ENCODE results near the gene SCARB2. TPM values are rescaled to one million over a fixed set of nuclear protein-coding genes. Genes with fewer than 3 reads are reported as not detected.

Gene SCARB2
- total and polyA plus RNA-seq, 2 experiments from 2014 or later = 17.7 to 41.0 TPM

DNA sequence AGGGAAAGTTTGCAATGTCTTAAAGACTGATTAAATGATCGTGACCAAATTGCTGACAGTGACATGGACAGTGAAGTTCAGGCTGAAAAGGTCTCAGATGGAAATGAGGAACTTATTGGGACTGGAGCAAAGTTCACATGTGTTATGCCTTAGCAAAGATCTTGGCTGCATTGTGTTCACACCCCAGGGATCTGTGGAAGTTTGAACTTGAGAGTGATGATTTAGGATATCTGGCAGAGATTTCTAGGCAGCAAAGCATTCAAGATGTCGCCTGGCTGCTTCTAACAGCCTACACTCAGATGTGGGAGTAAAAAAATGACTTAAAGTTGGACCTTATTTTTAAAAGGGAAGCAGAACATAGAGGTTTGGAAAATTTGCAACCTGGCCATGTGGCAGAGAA, 21.4 kb downstream of the SCARB2 start:
- H3K79me2 ChIP-seq (replicated peaks; ENCODE audit: insufficient read depth) = no peaks in the 10 kb centered on the region
- Mint-ChIP-seq H3K4me1 (no peaks in the 10 kb centered on the region; the same call in 2 of the 3 replicates), H3K9me3 (peaks cover 12% of the 10 kb centered on the region), H3K27ac (no peak overlapping the region), H3K27me3 (ENCODE audit: insufficient read depth, low read depth, poor library complexity) (peaks cover 3% of the 10 kb centered on the region), H3K36me3 (ENCODE audit: low read depth) (peaks cover 44% of the 10 kb centered on the region), H3K4me3 (no peak overlapping the region)
- DNase-seq (ENCODE audit: low spot score) (no peak), ATAC-seq (no peak)
- no peaks in the 10 kb centered on the region for H3K27me3 ChIP-seq (ENCODE audit: insufficient read depth)
- H3K27ac ChIP-seq (ENCODE audit: low read depth) = no peak overlapping the region
- no peak overlapping the region for H3K4me2 ChIP-seq
- H3K36me3 ChIP-seq (ENCODE audit: insufficient read depth) = peaks cover 7% of the 10 kb centered on the region; the same call in 1 of the 2 replicates
- H3K4me1 ChIP-seq (ENCODE audit: insufficient read depth) = no peaks in the 10 kb centered on the region
- TF ChIP-seq NANOG (IDR thresholded peaks at IDR 0.05; ENCODE audit: borderline replicate concordance) = no peak
- no peak for TF ChIP-seq EZH2 (IDR thresholded peaks at IDR 0.05; ENCODE audit: low read depth, unreplicated experiment)
- TF ChIP-seq, protein P1, sequence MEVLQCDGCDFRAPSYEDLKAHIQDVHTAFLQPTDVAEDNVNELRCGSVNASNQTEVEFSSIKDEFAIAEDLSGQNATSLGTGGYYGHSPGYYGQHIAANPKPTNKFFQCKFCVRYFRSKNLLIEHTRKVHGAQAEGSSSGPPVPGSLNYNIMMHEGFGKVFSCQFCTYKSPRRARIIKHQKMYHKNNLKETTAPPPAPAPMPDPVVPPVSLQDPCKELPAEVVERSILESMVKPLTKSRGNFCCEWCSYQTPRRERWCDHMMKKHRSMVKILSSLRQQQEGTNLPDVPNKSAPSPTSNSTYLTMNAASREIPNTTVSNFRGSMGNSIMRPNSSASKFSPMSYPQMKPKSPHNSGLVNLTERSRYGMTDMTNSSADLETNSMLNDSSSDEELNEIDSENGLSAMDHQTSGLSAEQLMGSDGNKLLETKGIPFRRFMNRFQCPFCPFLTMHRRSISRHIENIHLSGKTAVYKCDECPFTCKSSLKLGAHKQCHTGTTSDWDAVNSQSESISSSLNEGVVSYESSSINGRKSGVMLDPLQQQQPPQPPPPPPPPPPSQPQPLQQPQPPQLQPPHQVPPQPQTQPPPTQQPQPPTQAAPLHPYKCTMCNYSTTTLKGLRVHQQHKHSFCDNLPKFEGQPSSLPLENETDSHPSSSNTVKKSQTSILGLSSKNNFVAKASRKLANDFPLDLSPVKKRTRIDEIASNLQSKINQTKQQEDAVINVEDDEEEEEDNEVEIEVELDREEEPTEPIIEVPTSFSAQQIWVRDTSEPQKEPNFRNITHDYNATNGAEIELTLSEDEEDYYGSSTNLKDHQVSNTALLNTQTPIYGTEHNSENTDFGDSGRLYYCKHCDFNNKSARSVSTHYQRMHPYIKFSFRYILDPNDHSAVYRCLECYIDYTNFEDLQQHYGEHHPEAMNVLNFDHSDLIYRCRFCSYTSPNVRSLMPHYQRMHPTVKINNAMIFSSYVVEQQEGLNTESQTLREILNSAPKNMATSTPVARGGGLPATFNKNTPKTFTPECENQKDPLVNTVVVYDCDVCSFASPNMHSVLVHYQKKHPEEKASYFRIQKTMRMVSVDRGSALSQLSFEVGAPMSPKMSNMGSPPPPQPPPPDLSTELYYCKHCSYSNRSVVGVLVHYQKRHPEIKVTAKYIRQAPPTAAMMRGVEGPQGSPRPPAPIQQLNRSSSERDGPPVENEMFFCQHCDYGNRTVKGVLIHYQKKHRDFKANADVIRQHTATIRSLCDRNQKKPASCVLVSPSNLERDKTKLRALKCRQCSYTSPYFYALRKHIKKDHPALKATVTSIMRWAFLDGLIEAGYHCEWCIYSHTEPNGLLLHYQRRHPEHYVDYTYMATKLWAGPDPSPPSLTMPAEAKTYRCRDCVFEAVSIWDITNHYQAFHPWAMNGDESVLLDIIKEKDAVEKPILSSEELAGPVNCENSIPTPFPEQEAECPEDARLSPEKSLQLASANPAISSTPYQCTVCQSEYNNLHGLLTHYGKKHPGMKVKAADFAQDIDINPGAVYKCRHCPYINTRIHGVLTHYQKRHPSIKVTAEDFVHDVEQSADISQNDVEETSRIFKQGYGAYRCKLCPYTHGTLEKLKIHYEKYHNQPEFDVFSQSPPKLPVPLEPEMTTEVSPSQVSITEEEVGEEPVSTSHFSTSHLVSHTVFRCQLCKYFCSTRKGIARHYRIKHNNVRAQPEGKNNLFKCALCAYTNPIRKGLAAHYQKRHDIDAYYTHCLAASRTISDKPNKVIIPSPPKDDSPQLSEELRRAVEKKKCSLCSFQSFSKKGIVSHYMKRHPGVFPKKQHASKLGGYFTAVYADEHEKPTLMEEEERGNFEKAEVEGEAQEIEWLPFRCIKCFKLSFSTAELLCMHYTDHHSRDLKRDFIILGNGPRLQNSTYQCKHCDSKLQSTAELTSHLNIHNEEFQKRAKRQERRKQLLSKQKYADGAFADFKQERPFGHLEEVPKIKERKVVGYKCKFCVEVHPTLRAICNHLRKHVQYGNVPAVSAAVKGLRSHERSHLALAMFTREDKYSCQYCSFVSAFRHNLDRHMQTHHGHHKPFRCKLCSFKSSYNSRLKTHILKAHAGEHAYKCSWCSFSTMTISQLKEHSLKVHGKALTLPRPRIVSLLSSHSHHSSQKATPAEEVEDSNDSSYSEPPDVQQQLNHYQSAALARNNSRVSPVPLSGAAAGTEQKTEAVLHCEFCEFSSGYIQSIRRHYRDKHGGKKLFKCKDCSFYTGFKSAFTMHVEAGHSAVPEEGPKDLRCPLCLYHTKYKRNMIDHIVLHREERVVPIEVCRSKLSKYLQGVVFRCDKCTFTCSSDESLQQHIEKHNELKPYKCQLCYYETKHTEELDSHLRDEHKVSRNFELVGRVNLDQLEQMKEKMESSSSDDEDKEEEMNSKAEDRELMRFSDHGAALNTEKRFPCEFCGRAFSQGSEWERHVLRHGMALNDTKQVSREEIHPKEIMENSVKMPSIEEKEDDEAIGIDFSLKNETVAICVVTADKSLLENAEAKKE (CRISPR knock-in tag; IDR thresholded peaks at IDR 0.05) = no peak
- TF ChIP-seq, protein P2, sequence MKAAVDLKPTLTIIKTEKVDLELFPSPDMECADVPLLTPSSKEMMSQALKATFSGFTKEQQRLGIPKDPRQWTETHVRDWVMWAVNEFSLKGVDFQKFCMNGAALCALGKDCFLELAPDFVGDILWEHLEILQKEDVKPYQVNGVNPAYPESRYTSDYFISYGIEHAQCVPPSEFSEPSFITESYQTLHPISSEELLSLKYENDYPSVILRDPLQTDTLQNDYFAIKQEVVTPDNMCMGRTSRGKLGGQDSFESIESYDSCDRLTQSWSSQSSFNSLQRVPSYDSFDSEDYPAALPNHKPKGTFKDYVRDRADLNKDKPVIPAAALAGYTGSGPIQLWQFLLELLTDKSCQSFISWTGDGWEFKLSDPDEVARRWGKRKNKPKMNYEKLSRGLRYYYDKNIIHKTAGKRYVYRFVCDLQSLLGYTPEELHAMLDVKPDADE (IDR thresholded peaks at IDR 0.05) = no peak
- TF ChIP-seq JUNB (IDR thresholded peaks at IDR 0.05; ENCODE audit: unreplicated experiment) = no peak
- no peak for TF ChIP-seq ZNF114 (CRISPR knock-in tag; IDR thresholded peaks at IDR 0.05)
- TF ChIP-seq, protein P3, sequence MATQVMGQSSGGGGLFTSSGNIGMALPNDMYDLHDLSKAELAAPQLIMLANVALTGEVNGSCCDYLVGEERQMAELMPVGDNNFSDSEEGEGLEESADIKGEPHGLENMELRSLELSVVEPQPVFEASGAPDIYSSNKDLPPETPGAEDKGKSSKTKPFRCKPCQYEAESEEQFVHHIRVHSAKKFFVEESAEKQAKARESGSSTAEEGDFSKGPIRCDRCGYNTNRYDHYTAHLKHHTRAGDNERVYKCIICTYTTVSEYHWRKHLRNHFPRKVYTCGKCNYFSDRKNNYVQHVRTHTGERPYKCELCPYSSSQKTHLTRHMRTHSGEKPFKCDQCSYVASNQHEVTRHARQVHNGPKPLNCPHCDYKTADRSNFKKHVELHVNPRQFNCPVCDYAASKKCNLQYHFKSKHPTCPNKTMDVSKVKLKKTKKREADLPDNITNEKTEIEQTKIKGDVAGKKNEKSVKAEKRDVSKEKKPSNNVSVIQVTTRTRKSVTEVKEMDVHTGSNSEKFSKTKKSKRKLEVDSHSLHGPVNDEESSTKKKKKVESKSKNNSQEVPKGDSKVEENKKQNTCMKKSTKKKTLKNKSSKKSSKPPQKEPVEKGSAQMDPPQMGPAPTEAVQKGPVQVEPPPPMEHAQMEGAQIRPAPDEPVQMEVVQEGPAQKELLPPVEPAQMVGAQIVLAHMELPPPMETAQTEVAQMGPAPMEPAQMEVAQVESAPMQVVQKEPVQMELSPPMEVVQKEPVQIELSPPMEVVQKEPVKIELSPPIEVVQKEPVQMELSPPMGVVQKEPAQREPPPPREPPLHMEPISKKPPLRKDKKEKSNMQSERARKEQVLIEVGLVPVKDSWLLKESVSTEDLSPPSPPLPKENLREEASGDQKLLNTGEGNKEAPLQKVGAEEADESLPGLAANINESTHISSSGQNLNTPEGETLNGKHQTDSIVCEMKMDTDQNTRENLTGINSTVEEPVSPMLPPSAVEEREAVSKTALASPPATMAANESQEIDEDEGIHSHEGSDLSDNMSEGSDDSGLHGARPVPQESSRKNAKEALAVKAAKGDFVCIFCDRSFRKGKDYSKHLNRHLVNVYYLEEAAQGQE (IDR thresholded peaks at IDR 0.05; ENCODE audit: unreplicated experiment) = no peak
- no peak for TF ChIP-seq CREB1 (CRISPR knock-in tag; IDR thresholded peaks at IDR 0.05; ENCODE audit: low read depth)
- TF ChIP-seq, protein P4, sequence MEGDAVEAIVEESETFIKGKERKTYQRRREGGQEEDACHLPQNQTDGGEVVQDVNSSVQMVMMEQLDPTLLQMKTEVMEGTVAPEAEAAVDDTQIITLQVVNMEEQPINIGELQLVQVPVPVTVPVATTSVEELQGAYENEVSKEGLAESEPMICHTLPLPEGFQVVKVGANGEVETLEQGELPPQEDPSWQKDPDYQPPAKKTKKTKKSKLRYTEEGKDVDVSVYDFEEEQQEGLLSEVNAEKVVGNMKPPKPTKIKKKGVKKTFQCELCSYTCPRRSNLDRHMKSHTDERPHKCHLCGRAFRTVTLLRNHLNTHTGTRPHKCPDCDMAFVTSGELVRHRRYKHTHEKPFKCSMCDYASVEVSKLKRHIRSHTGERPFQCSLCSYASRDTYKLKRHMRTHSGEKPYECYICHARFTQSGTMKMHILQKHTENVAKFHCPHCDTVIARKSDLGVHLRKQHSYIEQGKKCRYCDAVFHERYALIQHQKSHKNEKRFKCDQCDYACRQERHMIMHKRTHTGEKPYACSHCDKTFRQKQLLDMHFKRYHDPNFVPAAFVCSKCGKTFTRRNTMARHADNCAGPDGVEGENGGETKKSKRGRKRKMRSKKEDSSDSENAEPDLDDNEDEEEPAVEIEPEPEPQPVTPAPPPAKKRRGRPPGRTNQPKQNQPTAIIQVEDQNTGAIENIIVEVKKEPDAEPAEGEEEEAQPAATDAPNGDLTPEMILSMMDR (conservative IDR thresholded peaks at IDR 0.05; ENCODE audit: low read depth in 2 of 2) = no peak
- TF ChIP-seq POLR2AphosphoS5 (IDR thresholded peaks at IDR 0.05; ENCODE audit: low read depth) = no peak
- TF ChIP-seq STAT1 (IDR thresholded peaks at IDR 0.05; ENCODE audit: unreplicated experiment) = no peak
- no peak for TF ChIP-seq EZH2phosphoT487 (IDR thresholded peaks at IDR 0.05; ENCODE audit: unreplicated experiment)
- no peak for TF ChIP-seq ZNF331 (CRISPR knock-in tag; IDR thresholded peaks at IDR 0.05; ENCODE audit: low read depth)
- H3F3A ChIP-seq (replicated peaks; ENCODE audit: low read depth) = no peaks in the 10 kb centered on the region
- H2AFZ ChIP-seq = no peak overlapping the region
- H4K20me1 ChIP-seq (replicated peaks; ENCODE audit: insufficient read depth) = no peaks in the 10 kb centered on the region
- H3K9me2 ChIP-seq (ENCODE audit: insufficient read depth) = no peaks in the 10 kb centered on the region
- no peak overlapping the region for H3K4me3 ChIP-seq
